Endothelial cell of umbilical vein (primary cell): ENCODE measurements around the gene CENPB. TPM values are rescaled to one million over a fixed set of nuclear protein-coding genes. Genes with fewer than 3 reads are reported as not detected.

Experiments
- BruUV-seq: library from RNA; stranded (reverse); fragments of 400-500 nt; replicated peaks from 2 replicates; lab custom pipeline; 2021; lab: Mats Ljungman, UMichigan
- CTCF ChIA-PET: fragments of 300-600, 350-600 bp; sonication (Branson Sonifier 250); formaldehyde crosslinking; loops from one replicate; lab custom pipeline; 2021; ENCODE audit warnings: antibody characterized with exemption, inconsistent platforms; lab: Charles Lee
- POLR2A ChIA-PET: fragments of 300-600, 350-600 bp; sonication (Branson Sonifier 250); formaldehyde crosslinking; loops from one replicate; lab custom pipeline; 2021; ENCODE audit warnings: antibody characterized with exemption, inconsistent platforms; lab: Charles Lee
- DNase-seq: peaks from one replicate; pipeline ENCODE4 v3.0.0-alpha.2; 2011; ENCODE audit warnings: low read depth, low spot score
- FAIRE-seq: peaks from 2 replicates; lab custom pipeline; 2011; peaks lifted over from hg19 to GRCh38; lab: Jason Lieb, UNC
- H2AFZ ChIP-seq: 2 replicates; pipeline ENCODE4 v1.6.0; 2012; ENCODE audit warnings: low read depth, low read length, control low read depth, inconsistent platforms
- H3K27ac ChIP-seq: 2 replicates; pipeline ENCODE4 v1.5.1; 2011; ENCODE audit warnings: low read depth, mild to moderate bottlenecking, control low read depth, low read length, moderate library complexity; ENCODE audit not compliant: insufficient read depth
- H3K27me3 ChIP-seq, 2 experiments: 2 replicates each; pipeline versions ENCODE4 v1.6.0 to v1.6.1; 2011; ENCODE audit warnings: low read length in 2 of 2, mixed read lengths in 1 of 2; ENCODE audit not compliant: control insufficient read depth in 2 of 2, insufficient read depth in 2 of 2
- H3K36me3 ChIP-seq, 2 experiments: 2 replicates in 1 of 2; 3 replicates in 1 of 2; pipeline ENCODE4 v1.5.1; 2011; ENCODE audit warnings: low read length in 2 of 2, mild to moderate bottlenecking in 1 of 2, moderate library complexity in 1 of 2; ENCODE audit not compliant: control insufficient read depth in 2 of 2, insufficient read depth in 2 of 2; ENCODE audit errors: extremely low read depth in 1 of 2
- H3K4me1 ChIP-seq: 3 replicates; pipeline ENCODE4 v1.5.1; 2011; ENCODE audit warnings: mild to moderate bottlenecking, low read length; ENCODE audit not compliant: control insufficient read depth, insufficient read depth; ENCODE audit errors: extremely low read depth
- H3K4me2 ChIP-seq: 2 replicates; pipeline ENCODE4 v1.6.1; 2011; ENCODE audit warnings: low read length, control low read depth, mixed read lengths; ENCODE audit not compliant: insufficient read depth
- H3K4me3 ChIP-seq, 3 experiments: fragments of 200-600 bp in 1 of 3; sonication (generic), shearing (Covaris generic) in 1 of 3; replicated peaks in 1 of 3; 2 replicates each; pipeline ENCODE4 v1.5.1; 2011 to 2016; ENCODE audit warnings: control low read depth in 3 of 3, low read length in 3 of 3, mild to moderate bottlenecking in 2 of 3, inconsistent platforms in 1 of 3, low read depth in 1 of 3, moderate library complexity in 1 of 3; ENCODE audit not compliant: insufficient read depth in 1 of 3
- H3K79me2 ChIP-seq: 2 replicates; pipeline ENCODE4 v1.6.0; 2012; ENCODE audit warnings: low read length, inconsistent platforms; ENCODE audit not compliant: control insufficient read depth, insufficient read depth
- H3K9ac ChIP-seq: replicated peaks from 2 replicates; pipeline ENCODE3; 2011; ENCODE audit warnings: low read length, control low read depth; ENCODE audit not compliant: insufficient read depth; ENCODE audit errors: extremely low read depth
- H3K9me1 ChIP-seq: replicated peaks from 3 replicates; pipeline ENCODE4 v1.6.0; 2011; ENCODE audit warnings: mild to moderate bottlenecking, low read length; ENCODE audit not compliant: control insufficient read depth, insufficient read depth; ENCODE audit errors: extremely low read depth
- H3K9me3 ChIP-seq: replicated peaks from 2 replicates; pipeline ENCODE4 v1.5.1; 2012; ENCODE audit warnings: low read length, inconsistent platforms; ENCODE audit not compliant: control insufficient read depth, insufficient read depth
- H4K20me1 ChIP-seq: replicated peaks from 2 replicates; pipeline ENCODE3; 2011; ENCODE audit warnings: mild to moderate bottlenecking, low read length; ENCODE audit not compliant: control insufficient read depth, insufficient read depth; ENCODE audit errors: extremely low read depth
- CTCF ChIP-seq, 2 donors: IDR thresholded peaks; 1 replicate in 1 of 2; 2 replicates in 1 of 2; pipeline ENCODE4 v1.5.1; 2011; ENCODE audit warnings: low read length in 2 of 2, mild to moderate bottlenecking in 2 of 2, moderate library complexity in 2 of 2, control low read depth in 1 of 2, inconsistent platforms in 1 of 2, low read depth in 1 of 2; ENCODE audit not compliant: insufficient read depth in 1 of 2; ENCODE audit errors: extremely low read depth in 1 of 2
- EZH2 ChIP-seq: IDR thresholded peaks from 2 replicates; pipeline ENCODE4 v1.6.1; 2012; ENCODE audit warnings: borderline replicate concordance, low read depth, mild to moderate bottlenecking, moderate library complexity, low read length, inconsistent platforms; ENCODE audit not compliant: severe bottlenecking
- FOS ChIP-seq: IDR thresholded peaks from 2 replicates; pipeline ENCODE4 v1.6.1; 2011; ENCODE audit warnings: mild to moderate bottlenecking, low read length, moderate library complexity, borderline replicate concordance; ENCODE audit not compliant: insufficient read depth
- GATA2 ChIP-seq: IDR thresholded peaks from 2 replicates; pipeline ENCODE4 v1.7.0; 2011; ENCODE audit warnings: low read depth, mild to moderate bottlenecking, moderate library complexity, mixed read lengths, low read length; ENCODE audit not compliant: insufficient read length, insufficient read depth
- JUN ChIP-seq: IDR thresholded peaks from 2 replicates; pipeline ENCODE4 v1.6.1; 2011; ENCODE audit warnings: borderline replicate concordance, low read depth; ENCODE audit not compliant: insufficient read length, insufficient read depth
- MYC ChIP-seq: IDR thresholded peaks from one replicate; pipeline ENCODE4 v1.6.1; 2011; ENCODE audit warnings: mild to moderate bottlenecking, low read depth, low read length
- POLR2A ChIP-seq: IDR thresholded peaks from 2 replicates; pipeline ENCODE4 v1.6.1; 2012; ENCODE audit warnings: low read depth, mild to moderate bottlenecking, control low read depth, low read length
- POLR2AphosphoS5 ChIP-seq: IDR thresholded peaks from 2 replicates; pipeline ENCODE4 v1.6.1; 2012; ENCODE audit warnings: low read depth, mild to moderate bottlenecking, control low read depth, low read length, moderate library complexity; ENCODE audit not compliant: insufficient read depth
- dilution Hi-C: fragments of 300-500 bp; cut with MboI; formaldehyde crosslinking; loops from one replicate; pipeline ENCODE4 v1.15.0; 2019; ENCODE audit warnings: low sequenced_read_pairs; ENCODE audit not compliant: extremely low pct_ligation_motif_present
- intact Hi-C: fragments of 100-400 bp; cut with micrococcal nuclease; formaldehyde crosslinking; loops from one replicate; pipeline ENCODE4 v1.10.0; 2022
- polyA plus RNA-seq, 4 experiments: library from polyadenylated mRNA; depleted of rRNA in 3 of 4; stranded (reverse) in 3 of 4; unstranded in 1 of 4; fragments of >200 nt; gene quantifications; 2 replicates each; pipeline versions ENCODE4 v1.2.1 to v1.2.3, GENCODE V29; 2011 to 2012; ENCODE audit warnings: missing spikeins in 1 of 4
- total RNA-seq: library from RNA; stranded (reverse); gene quantifications from 2 replicates; pipeline ENCODE4 v1.2.3, GENCODE V29; 2021
- TF ChIP-seq, protein P1 (sequence below): IDR thresholded peaks from 2 replicates; pipeline ENCODE4 v1.6.1; 2011; ENCODE audit not compliant: insufficient read depth, insufficient read length

The CENPB gene
- total and polyA plus RNA-seq, 2 donors (not counting 3 experiments of a cell fraction or from before 2014, with no cell fraction given), result 30.4 to 90.3 TPM

GRCh38 chr20:3826420-3826819, 39.9 kb upstream of the CENPB start:
- FAIRE-seq, result no peak
- POLR2A ChIA-PET, result no interaction called here
- DNase-seq, result no peak

More at GRCh38 chr20:3826420-3826819, 39.9 kb upstream of the CENPB start:
- TF ChIP-seq MYC (no peak), CTCF (IDR thresholded peaks at IDR 0.05; ENCODE audit: extremely low read depth in 1 of 2, insufficient read depth in 1 of 2, low read depth in 1 of 2, low read length in 2 of 2) (no peak), POLR2A (no peak), FOS (no peak), GATA2 (no peak), EZH2 (no peak), POLR2AphosphoS5 (no peak), JUN (no peak)
- TF ChIP-seq, protein P1, sequence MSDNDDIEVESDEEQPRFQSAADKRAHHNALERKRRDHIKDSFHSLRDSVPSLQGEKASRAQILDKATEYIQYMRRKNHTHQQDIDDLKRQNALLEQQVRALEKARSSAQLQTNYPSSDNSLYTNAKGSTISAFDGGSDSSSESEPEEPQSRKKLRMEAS, result no peak
- no peaks in the 10 kb centered on the region for H3K9me3 ChIP-seq
- intact Hi-C loops, result no loop called here
- H3K4me1 ChIP-seq, result peaks cover 2% of the 10 kb centered on the region
- no peak overlapping the region for H3K4me2 ChIP-seq
- no peak overlapping the region for H3K9ac ChIP-seq
- no peaks in the 10 kb centered on the region for H3K27me3 ChIP-seq
- dilution Hi-C loops, result no loop called here
- H3K36me3 ChIP-seq, result peaks cover 2 to 19% of the 10 kb centered on the region in 2 experiments
- H3K79me2 ChIP-seq, result peaks cover 2% of the 10 kb centered on the region
- H2AFZ ChIP-seq, result no peak overlapping the region
- H3K4me3 ChIP-seq, result no peak overlapping the region
- CTCF ChIA-PET, result interaction anchor here (0.9 to 1.4 kb wide), 3 partner anchors 13 to 59 kb away, joined by 3 to 4 read pairs (median 3); partner anchors contain the start of gene ADISSP
- no TSS peak for BruUV-seq
- no peak overlapping the region for H3K27ac ChIP-seq
- H3K9me1 ChIP-seq, result no peaks in the 10 kb centered on the region
- H4K20me1 ChIP-seq, result no peaks in the 10 kb centered on the region
